Progenitor cell of endocrine pancreas (in vitro differentiated cells): Measurements from ENCODE around the gene FBLN1. TPM values are rescaled to one million over a fixed set of nuclear protein-coding genes. Genes with fewer than 3 reads are reported as not detected.

Source experiments
- DNase-seq: peaks from one replicate; pipeline ENCODE4 v3.0.0; 2021; ENCODE audit warnings: low spot score; ENCODE audit not compliant: unreplicated experiment
- H3K27ac Mint-ChIP-seq: 2 replicates; pipeline ENCODE4 v1.8.0; 2021; ENCODE audit warnings: mild to moderate bottlenecking, moderate library complexity, mixed read lengths
- H3K27me3 Mint-ChIP-seq: 2 replicates; pipeline ENCODE4 v1.8.0; 2021; ENCODE audit warnings: mixed read lengths
- H3K36me3 Mint-ChIP-seq: 2 replicates; pipeline ENCODE4 v1.8.0; 2022; ENCODE audit warnings: mixed read lengths; ENCODE audit not compliant: insufficient read depth
- H3K4me1 Mint-ChIP-seq: 2 replicates; pipeline ENCODE4 v1.8.0; 2021; ENCODE audit warnings: low read depth, mixed read lengths
- H3K4me3 Mint-ChIP-seq: 2 replicates; pipeline ENCODE4 v1.8.0; 2021; ENCODE audit warnings: low read depth, mild to moderate bottlenecking, moderate library complexity, mixed read lengths
- H3K9me3 Mint-ChIP-seq: 2 replicates; pipeline ENCODE4 v1.8.0; 2021; ENCODE audit warnings: low read depth, mixed read lengths
- CTCF ChIP-seq: fragments of 200-600 bp; sonication (generic); IDR thresholded peaks from one replicate; pipeline ENCODE4 v1.5.0; 2021; ENCODE audit warnings: antibody characterized with exemption, mild to moderate bottlenecking; ENCODE audit not compliant: unreplicated experiment
- total RNA-seq: library from RNA; stranded (reverse); gene quantifications from 2 replicates; pipeline ENCODE4 v1.2.1, GENCODE V29; 2021

The FBLN1 gene
- total RNA-seq, 1 donor from 2014 or later, result 258 TPM

GRCh38 chr22:45465633-45466032, 37.0 kb upstream of the FBLN1 start:
- Mint-ChIP-seq H3K4me3 (no peak overlapping the region), H3K36me3 (no peaks in the 10 kb centered on the region), H3K27me3 (peaks cover 3% of the 10 kb centered on the region), H3K27ac (no peak overlapping the region), H3K4me1 (no peaks in the 10 kb centered on the region), H3K9me3 (peaks cover 4% of the 10 kb centered on the region)
- no peak for DNase-seq
- no peak for TF ChIP-seq CTCF

DNA sequence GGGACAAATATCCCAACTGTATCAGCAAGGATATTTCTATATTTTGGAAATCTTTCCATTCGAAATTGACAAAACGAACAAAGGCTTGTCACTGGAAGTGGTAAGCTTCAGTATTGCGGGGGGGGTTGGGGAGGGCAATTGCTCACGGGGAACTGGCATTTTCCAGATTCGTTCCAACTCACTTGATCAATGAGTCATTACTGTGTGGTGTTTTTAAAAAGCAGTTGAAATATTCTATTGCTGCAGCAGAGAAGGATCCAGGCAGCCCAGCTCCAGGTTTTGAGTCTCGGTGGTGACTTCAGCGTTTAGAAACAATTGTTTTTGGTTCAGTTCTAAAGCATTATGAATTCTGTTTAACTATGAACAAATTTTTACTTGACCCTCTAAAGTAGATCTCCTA, 33.8 kb upstream of the FBLN1 start:
- Mint-ChIP-seq H3K27ac (no peak overlapping the region), H3K4me1 (peaks cover 3% of the 10 kb centered on the region), H3K27me3 (peaks cover 7% of the 10 kb centered on the region), H3K4me3 (no peak overlapping the region), H3K36me3 (no peaks in the 10 kb centered on the region), H3K9me3 (peaks cover 4% of the 10 kb centered on the region)
- no peak for TF ChIP-seq CTCF
- no peak for DNase-seq

DNA sequence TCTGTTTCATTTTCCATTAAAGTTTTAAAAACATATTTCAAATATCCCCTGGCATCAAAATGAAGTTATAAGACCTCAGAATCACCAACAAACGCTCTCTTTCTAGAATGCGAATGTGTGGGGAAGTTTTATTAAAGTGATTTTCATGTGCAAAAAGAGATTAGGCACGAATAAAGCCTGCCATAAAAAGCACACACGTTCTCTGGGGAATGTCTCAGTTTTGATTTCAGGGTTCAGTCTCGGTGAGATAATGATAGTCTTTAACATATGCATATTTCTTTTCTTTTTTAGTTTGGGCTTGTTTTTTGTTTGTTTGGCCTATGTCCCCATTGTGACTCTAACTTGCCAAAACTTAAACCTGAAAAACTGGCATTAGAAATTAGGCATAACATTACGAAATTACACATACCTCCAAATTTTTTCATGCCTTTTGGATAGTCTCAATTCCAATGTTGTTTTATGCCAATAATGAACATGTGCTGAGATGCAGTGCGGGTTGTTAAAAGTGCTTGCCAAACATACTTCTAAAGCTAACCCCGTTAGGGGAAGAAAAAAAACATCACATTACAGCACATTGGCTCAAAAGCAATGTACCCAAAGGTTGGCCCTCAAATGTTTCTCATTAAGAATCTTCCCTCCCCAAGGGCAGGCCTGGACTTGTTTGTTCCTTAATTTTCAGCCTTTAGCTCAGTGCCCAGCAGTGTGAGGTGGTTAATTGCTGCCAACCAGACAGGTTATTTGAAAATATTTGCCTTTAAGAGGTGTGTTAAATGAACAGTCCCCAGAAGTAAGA, 33.2 kb upstream of the FBLN1 start:
- H3K27me3 Mint-ChIP-seq, result peaks cover 7% of the 10 kb centered on the region
- no peaks in the 10 kb centered on the region for H3K36me3 Mint-ChIP-seq
- no peak for DNase-seq
- H3K9me3 Mint-ChIP-seq, result peaks cover 4% of the 10 kb centered on the region
- no peak overlapping the region for H3K4me3 Mint-ChIP-seq
- H3K4me1 Mint-ChIP-seq, result peaks cover 3% of the 10 kb centered on the region
- TF ChIP-seq CTCF, result no peak
- no peak overlapping the region for H3K27ac Mint-ChIP-seq

- Mint-ChIP-seq H3K4me1 (peaks cover 3% of the 10 kb centered on the region), H3K9me3 (peaks cover 4% of the 10 kb centered on the region), H3K27ac (no peak overlapping the region), H3K27me3 (peaks cover 10% of the 10 kb centered on the region), H3K36me3 (no peaks in the 10 kb centered on the region), H3K4me3 (no peak overlapping the region)
- TF ChIP-seq CTCF, result no peak
- no peak for DNase-seq
These were observed 31.8 kb upstream of the FBLN1 start for GRCh38 chr22:45470871-45471270.

GRCh38 chr22:45472426-45472825, 30.3 kb upstream of the FBLN1 start:
- H3K27ac Mint-ChIP-seq, result no peak overlapping the region
- H3K36me3 Mint-ChIP-seq, result no peaks in the 10 kb centered on the region
- peaks cover 10% of the 10 kb centered on the region for H3K27me3 Mint-ChIP-seq
- peaks cover 3% of the 10 kb centered on the region for H3K4me1 Mint-ChIP-seq
- TF ChIP-seq CTCF, result no peak
- DNase-seq, result no peak
- no peaks in the 10 kb centered on the region for H3K9me3 Mint-ChIP-seq
- no peak overlapping the region for H3K4me3 Mint-ChIP-seq
